ENCODE measurements around the gene ISL2.

Gene ISL2

DNA sequence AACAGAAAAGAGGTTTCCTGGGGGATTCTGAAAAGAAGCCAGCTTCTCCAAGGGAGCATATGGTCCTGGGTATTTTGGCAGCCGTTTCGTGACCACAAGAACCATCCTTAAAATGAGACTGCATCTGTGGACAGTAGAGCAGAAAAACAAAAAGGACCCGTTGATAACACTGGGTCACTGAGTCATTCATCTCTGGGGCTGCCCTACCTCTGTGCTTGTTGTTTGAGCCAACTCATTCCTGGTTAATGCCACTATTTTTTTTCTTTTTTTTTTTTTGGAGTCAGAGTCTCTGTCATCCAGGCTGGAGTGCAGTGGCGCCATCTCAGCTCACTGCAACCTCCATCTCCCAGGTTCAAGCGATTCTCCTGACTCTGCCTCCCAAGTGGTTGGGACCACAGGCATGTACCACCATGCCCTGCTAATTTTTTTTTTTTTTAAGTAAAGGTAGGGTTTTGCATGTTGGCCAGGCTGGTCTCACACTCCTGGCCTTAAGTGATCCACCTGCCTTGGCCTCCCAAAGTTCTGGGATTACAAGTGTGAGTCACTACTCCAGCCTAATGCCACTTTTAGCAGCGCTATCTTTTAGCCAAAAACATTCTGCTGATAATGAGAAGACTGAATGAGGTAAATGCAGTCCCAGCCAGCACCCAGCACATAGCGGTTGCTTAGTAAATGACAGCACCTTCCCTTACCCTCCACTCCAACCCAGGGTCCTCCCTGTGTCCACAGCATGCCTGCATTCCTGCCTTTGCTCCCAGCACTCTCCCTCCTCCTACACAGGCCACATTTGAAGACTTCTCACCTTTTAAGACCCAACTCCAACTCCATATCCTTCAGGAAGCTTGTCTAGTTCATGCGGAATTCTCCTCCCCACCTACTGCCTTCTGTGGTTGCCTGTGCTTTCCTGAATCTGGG lies 9.1 kb upstream of the ISL2 start:
- DNase-seq (ENCODE audit: insufficient read length, low spot score) (no peak), FAIRE-seq (no peak)

DNA sequence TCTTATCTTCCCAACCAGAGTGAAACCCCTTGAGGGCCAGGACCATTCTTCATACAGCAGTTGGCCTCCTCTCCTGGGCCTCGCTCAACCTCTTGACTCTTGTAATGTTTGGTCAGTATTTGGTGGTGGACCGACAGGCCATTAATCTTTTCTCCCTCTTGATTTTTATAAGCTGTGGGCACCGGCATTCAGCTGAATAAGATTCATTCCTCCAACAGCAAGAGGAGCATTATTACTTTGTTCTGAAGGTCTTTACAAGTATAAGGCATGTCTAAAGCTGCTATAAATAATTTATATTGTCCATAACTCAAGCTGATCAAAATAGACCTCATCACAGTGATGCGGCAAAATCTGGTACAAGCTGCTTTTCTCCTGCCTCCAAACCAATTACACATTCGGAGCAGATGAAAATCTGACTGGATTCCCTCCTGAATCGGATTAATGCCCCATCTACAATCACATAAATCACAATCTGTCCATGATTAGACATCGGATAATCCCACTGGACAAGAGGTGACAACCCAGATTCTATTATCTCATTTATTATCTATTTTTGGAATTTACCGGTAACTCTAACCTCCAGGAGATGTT lies 8.4 kb upstream of the ISL2 start:
- FAIRE-seq (no peak), DNase-seq (ENCODE audit: insufficient read length, low spot score) (no peak)

DNA sequence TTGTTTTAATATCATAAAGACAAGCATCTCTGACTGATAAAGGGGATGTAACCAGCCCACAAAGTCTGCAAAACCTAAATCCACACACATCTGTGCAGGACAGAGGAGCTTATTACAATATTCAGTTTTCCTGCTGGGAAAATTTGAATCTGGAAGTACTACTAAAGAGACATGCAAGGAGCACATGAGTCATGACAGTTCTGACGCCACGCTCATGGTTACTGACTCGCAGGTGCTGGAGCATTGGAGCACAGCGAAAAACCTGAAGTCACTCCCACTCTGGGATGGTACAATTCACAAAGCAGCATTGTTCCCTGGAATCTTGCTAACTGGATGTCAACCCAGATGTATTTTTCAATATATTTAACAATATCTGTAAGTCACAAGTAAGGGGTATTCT lies 7.6 kb upstream of the ISL2 start:
- DNase-seq (ENCODE audit: insufficient read length, low spot score) = no peak
- no peak for FAIRE-seq

DNA sequence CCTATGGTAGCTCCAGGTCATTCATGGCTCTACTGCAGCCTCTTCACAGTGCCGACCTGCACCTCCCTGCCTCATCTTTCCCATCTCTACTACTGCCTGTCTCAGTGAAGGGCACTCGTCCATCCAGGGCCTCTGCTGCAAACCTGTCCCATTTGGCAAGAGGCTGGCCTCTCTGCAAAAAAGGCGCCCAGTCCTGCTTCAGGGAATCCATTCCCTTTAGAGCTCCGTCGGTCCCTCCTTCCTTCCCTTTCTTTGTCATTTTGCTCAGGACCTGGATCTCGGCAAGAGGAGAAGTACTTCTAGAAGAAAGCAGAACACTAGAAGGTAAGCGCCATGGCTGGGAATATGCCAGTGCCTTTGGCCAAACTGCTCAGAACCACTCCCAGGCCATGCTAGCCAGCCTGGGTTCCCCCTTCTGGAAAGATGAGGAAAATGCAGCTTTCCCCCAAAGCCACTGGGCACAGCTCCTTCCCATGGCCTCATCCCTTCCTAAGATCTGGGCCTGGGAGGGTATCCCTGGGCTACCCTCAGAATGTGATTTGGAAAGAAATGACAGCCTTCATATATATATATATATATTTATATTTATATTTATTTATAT lies 6.4 kb upstream of the ISL2 start:
- FAIRE-seq = no peak
- no peak for DNase-seq (ENCODE audit: insufficient read length, low spot score)

GRCh38 chr15:76332796-76333195 lies 3.8 kb upstream of the ISL2 start:
- FAIRE-seq (no peak), DNase-seq (ENCODE audit: insufficient read length, low spot score) (no peak)

GRCh38 chr15:76333309-76333708 lies 3.3 kb upstream of the ISL2 start:
- no peak for DNase-seq (ENCODE audit: insufficient read length, low spot score)
- no peak for FAIRE-seq

DNA sequence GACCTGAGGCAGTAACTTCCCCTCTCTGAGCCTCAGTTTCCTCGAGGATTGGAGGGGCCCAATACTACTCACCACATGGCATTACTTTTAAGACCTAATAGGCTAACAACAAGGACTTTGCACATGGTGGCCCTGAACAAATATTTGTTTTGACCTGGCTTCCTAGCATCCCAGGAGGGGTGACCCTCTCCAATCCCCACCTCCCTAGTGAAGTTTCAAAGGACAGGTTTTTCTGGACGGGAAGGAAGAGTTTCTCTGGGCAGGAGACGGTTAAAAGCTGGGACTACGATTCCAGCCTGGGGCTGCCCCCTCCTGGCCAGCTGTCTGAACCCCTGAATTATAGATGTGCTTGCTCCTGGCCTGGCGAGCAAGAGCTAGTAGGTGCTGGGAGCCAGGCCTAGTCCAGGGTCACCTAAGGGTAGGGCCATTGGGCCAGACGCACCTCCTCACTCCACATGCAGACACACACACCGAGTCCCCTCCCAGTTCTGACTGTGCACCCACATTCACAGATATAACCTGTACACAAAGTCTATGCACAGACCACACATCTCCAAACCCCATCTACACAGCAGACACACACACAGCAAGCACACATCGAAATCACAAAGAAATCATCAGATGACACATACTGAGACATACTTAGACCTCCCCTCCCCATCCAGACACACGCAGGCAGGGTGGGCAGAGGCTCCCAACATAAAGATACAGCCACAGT lies 2.7 kb upstream of the ISL2 start:
- FAIRE-seq (no peak), DNase-seq (ENCODE audit: insufficient read length, low spot score) (no peak)

DNA sequence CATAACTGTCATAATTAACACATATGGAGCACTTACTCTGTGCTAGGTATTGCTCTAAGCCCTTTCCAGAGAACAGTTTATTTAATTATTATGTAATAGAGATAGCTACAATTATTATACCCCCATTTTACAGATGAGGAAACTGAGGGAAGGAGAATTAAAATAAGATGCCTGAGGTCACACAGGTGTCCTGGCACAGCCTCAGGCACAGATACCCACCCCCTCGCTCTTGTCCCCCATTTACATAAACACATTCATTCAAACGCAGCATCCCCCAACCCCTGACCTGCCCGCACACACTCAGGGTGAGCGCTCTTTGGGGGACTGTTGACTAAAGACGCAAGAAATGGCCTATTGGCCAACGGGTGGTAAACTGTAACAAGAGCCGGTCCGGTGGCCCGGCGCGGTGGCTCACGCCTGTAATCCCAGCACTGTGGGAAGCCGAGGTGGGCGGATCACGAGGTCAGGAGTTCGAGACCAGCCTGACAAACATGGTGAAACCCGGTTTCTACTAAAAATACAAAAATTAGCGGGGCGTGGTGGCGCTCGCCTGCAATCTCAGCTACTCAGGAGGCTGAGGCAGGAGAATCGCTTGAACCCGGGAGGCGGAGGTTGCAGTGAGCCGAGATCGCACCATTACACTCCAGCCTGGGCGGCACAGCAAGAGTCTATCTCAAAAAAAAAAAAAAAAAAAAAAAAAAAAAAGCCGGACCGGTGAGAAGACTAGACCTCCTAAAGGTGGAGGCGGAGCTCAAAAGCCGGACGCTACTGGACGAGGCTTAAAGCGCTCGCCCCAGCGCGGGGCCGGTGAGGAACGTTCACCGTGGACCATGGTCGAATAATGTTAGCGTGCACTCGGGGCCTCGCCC lies 1.9 kb upstream of the ISL2 start:
- FAIRE-seq = no peak
- no peak for DNase-seq (ENCODE audit: insufficient read length, low spot score)

DNA sequence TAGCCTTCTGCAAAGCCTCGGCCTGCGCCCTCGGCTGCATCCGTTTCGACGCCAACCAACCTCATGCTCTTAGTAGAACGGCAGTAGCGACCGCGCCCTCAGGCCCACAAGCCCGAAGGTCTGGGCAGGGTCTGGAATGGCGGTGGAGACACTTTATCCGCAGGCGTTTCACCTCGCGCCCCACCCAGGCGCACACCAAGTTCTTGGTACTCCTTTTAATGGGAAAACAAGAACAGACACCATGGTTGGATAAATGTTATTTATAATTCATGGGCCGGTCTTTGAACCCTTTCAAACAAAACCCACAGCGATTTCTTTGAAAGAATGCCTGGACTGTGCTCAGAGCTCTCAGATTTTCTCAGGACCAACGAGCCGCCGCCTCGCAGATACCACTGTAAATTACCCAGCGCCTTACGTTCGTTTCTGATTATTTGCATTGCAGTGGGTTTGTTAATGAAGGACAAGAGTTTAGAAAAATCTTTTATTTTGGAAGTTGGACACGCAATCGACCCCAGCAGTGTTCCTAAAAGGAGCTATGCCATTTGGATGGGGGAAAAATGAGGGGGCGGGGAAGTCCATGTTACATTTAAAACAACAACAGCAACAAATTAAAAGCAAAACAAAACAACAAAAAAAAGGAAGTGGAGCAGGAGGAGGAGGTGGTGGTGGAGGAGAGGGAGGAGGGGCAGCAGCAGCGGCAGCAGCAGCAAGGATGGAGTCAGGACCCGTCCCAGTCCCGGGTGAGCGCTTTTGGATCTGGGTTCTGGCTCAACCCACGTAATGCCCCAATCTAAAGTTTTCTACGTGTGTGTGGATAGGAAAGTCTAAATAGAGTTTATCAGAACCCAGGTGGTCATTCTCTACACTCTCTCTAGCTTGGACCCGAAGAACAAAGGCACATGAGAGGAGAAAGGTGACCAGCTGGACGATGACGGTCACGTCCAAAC lies 993 bp upstream of the ISL2 start:
- DNase-seq (ENCODE audit: insufficient read length, low spot score) (peak; percentile 26), FAIRE-seq (peak; percentile 80)

- peak; percentile 73 for FAIRE-seq
- peak; percentile 20 for DNase-seq (ENCODE audit: insufficient read length, low spot score)
These were observed 604 bp downstream of the ISL2 start for GRCh38 chr15:76337059-76337695.

DNA sequence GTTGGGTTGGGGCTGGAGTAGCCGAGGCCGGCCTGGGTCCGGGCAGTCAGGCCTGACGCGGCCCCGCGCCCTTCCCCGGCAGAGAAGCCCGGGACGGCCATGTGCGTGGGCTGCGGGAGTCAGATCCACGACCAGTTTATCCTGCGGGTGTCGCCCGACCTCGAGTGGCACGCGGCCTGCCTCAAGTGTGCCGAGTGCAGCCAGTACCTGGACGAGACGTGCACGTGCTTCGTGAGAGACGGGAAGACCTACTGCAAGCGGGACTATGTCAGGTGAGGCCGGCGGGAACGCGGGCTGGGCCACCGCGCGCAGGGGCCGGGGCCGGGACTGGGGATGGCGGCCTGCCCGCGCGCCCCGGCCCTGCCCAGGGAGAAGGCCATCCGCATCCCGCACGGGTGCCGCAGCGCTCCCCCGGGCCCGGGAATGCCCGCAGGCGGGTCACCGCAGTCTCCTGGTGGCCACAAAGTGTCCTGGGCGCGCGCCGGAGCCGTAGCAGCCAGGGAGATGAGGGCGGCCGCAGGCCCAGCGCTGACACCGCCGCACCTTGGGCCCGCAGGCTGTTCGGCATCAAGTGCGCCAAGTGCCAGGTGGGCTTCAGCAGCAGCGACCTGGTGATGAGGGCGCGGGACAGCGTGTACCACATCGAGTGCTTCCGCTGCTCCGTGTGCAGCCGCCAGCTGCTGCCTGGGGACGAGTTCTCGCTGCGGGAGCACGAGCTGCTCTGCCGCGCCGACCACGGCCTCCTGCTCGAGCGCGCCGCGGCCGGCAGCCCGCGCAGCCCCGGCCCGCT lies 1.3 kb downstream of the ISL2 start:
- DNase-seq (ENCODE audit: insufficient read length, low spot score) (peak; percentile 16), FAIRE-seq (no peak)

GRCh38 chr15:76338486-76339304 lies 2.1 kb downstream of the ISL2 start:
- peak; percentile 15 for DNase-seq (ENCODE audit: insufficient read length, low spot score)

DNA sequence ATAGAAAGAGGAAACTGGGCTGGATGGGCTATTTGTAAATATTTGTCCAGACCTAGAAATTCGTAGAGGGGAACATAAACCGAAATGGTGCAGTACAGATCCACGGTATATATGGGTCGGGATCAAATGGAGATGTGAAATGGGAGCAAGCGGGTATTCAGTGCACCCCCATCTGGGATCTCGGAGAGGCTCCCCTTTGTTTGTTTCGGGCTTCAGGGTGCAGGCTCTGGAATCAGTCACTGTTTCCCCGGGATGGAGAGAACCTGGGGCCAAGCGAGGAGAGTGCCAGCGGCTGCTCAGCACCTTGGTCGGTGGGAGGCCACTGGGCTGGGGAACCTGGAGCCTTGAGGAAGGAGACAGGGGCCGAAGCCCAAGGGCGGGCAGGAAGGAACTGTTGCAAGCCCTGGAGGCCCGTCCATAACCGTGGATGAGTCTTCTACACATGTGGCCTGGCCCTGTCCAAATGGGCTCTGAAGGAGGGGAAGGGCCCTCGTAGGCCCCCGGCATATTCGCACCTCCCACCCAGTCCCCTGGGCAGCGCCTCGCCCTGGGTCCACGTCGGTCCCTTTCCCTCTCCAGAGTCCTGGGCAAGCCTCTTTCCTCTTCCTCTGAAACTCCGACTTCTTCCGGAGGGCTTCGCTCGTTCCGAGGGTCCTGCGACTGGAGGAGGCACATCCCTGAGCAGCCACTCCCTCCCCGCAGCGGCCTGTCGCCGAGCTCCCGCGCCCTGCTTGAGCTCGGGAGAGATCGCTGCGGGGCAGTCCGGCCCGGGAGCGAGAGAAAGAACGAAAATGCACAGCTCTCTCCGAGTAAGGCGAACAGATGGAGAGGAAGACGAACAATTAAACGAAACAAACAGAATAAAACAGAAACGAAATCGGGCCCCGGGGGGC lies 3.0 kb downstream of the ISL2 start:
- peak; percentile 50 for DNase-seq (ENCODE audit: insufficient read length, low spot score)
- peak; percentile 44 for FAIRE-seq

More at GRCh38 chr15:76338486-76339304, 2.1 kb downstream of the ISL2 start:
- no peak for FAIRE-seq

DNA sequence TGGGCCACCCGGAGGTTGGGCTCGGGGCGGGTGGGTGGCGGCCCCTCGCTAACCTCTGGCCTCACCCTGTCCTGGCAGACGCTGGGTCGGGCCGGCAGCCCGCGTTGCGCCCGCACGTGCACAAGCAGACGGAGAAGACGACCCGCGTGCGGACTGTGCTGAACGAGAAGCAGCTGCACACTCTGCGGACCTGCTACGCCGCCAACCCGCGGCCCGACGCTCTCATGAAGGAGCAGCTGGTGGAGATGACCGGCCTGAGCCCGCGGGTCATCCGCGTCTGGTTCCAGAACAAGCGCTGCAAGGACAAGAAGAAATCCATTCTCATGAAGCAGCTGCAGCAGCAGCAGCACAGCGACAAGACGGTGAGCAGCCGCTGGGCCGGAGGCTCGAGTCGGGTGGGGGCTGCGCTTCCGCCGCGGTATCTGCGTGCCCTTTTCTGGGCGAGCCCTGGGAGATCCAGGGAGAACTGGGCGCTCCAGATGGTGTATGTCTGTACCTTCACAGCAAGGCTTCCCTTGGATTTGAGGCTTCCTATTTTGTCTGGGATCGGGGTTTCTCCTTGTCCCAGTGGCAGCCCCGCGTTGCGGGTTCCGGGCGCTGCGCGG lies 3.7 kb downstream of the ISL2 start:
- DNase-seq (ENCODE audit: insufficient read length, low spot score) = peak; percentile 65
- no peak for FAIRE-seq

DNA sequence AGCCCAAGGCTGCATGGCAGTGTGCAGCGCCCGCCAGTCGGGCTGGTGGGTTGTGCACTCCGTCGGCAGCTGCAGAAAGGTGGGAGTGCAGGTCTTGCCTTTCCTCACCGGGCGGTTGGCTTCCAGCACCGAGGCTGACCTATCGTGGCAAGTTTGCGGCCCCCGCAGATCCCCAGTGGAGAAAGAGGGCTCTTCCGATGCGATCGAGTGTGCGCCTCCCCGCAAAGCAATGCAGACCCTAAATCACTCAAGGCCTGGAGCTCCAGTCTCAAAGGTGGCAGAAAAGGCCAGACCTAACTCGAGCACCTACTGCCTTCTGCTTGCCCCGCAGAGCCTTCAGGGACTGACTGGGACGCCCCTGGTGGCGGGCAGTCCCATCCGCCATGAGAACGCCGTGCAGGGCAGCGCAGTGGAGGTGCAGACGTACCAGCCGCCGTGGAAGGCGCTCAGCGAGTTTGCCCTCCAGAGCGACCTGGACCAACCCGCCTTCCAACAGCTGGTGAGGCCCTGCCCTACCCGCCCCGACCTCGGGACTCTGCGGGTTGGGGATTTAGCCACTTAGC lies 4.3 kb downstream of the ISL2 start:
- FAIRE-seq (no peak), DNase-seq (ENCODE audit: insufficient read length, low spot score) (peak; percentile 68)
